HG03558 (cell line): ENCODE data around the gene TFPI2.

Experiments
- ATAC-seq: cut with Tn5 transposase; IDR thresholded peaks from one replicate; pipeline ENCODE4 v1.9.1; 2021; ENCODE audit warnings: moderate number of reproducible peaks; ENCODE audit not compliant: unreplicated experiment; ENCODE audit errors: extremely low read depth

The TFPI2 gene

DNA sequence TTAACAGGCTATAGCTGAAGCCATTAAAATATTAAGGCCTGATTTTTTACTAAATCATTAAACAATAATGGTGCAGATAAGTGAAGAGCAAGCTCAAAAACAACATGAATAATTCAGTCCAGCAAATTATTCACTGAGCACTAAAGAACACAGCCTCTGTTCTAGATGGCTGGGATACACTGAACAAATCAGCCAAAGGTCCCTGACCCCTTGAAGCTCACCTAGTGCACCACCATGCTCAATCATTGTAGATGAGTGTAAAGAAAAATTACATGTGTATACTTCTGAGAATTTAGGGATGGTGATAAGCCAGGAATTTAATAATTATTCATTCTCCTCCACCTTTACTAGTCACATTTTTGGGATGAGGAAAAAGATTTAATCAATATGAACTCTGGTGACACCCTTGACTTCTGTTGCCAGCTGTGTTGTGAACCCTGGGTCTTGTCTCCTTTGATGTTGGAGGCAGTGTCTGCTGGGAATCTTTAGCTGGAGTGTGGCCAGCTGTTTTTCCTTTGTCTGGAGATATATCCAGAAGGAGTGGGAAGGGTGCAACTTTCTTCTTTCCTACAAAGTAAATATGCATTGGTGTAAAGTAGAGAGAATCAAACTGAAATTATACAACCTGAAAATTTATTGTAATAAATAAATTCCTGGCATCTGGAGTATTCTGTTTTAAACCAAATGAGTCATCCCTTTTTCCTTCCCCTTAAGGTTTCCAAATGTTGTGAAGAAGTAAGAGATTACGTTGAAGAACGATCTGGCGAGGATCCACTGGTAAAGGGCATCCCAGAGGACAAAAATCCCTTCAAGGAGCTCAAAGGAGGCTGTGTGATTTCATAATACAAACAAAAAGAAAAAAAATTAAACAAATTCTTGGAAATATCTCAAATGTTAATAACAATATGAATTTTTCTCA is 19.8 kb upstream of the TFPI2 start:
- no peak for ATAC-seq

DNA sequence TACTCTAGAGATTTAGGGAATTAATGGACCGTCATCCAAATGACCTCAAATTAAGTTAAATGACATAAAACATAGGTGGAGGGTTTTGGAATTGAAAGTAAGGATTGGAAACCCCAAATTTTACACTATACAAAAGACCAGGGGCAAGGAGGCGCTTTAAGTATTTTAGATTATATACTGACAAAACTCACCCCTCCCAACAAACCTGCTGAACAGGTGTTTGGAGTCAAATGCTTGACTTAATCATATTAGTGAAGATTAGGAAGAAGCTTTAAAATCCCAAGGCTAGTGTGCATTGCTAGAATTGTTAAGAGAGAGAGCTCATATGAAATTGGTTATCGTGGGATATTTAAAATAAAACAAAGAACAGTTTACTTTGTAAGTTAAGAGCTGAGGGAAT is 15.7 kb upstream of the TFPI2 start, which contains the start of gene GNGT1:
TSS of gene GNGT1 (plus strand) at position 301 of the 400 bp plus-strand sequence. CDS start 180 bp downstream, outside the sequence.
- no peak for ATAC-seq

DNA sequence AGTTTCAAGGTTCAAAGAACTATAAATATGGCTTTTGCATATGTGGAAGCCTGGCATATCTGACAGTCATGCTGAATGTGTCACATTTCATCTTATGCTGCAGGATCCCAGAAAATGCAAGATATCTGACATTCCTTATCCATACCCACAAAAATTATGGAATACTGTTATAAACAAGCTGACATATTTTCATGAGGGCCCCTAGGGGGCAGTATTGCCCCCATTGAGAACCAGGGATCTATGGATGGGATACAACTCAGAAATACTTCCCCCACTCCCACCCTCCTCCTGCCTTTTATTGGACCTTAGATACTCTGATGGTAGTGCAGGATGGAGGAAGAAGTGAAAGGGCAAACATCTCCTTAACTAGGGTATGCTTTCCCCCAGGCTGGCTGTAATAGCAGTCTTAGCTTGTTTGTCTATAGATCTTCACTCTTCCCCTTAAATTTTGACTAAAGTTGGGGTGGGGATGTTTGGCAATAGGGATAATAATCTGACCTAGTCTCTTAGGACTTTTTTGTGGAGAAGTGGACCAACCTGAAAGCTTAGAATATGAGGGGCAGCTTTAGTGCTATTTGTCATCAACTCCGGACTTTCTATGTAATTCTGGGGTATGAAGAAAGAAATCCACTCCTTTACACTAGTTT is 12.3 kb upstream of the TFPI2 start:
- no peak for ATAC-seq

DNA sequence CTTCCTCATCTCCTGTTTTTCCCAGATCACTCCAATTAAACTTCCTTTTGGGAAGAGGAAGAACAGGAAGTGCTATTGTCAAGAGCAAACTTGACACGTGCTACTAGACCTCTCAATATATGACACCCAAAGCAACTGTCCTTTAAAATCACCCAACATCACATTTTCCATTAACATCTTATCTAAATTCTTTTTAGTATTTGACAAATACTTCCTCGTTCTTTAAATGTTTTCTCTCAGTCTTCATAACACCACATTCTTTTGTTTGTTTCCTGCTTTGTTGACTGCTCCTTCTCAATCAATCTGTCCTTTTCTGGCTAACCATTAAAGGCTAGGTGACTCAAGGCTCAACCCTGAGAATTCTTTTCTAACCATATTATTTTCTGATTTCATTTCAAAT is 7.1 kb upstream of the TFPI2 start:
- ATAC-seq: no peak

DNA sequence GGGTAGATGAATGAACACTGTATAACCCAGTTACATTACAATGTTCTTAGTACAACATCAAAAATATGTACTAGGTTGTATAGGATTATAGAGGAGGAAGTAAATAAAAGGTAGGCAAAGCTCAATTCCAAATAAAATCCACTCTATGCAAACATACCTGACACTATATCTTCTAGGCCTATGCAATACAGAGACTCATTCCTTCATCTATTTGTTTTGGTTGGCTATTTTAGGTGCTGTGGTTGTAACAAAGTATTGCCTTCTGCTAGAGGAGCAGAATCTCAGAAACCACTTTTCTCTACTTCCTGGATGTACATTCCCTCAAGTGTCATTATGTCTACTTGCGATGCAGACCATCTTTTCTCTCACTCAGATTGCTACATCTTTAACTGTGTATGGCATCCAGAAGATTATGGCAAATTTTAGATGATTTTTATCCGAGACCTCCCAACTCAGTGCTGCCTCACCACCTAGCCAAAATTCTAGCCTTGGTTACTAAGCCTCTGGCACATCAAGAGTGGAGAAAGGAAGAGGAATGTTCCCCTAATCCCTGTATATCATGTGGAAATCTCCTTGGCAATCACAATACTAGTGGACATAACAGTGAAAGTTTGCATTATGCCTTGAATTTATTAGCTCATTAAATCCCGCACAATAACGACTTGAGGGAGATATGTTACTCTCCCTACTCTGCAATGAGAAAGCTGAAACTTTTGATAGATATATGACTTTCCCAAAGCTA is 5.5 kb upstream of the TFPI2 start:
- no peak for ATAC-seq

DNA sequence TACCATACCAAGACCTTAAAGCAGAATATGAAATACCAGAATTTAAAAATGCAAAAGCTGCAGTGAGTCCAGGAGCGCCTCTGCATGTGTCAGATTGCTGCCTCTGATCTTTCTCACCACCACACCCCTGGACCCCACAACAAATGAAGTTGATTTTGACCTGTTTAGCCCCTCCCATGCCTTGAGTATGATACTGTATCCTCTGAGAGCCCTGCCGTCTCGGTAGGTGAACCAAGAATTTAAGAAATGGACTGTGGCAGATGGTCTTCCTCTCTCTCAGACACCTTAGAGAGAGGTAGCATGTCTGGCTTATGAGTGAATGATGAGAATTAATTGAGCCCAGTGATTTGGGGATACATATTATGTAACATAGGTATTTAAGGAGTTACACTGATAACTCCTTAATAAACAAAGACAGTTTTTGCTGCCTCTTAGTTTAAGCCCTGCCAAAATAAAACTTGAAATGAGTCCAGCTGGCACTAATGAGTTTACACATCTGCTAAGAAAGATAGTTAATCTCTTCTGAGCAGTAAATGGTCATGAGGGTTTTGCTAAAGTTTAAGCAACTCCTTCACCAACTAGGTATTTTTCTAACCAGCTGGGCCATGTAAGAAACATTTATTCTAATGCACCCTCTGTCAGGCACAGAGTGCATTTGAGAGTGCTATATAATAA is 4.5 kb upstream of the TFPI2 start:
- no peak for ATAC-seq

DNA sequence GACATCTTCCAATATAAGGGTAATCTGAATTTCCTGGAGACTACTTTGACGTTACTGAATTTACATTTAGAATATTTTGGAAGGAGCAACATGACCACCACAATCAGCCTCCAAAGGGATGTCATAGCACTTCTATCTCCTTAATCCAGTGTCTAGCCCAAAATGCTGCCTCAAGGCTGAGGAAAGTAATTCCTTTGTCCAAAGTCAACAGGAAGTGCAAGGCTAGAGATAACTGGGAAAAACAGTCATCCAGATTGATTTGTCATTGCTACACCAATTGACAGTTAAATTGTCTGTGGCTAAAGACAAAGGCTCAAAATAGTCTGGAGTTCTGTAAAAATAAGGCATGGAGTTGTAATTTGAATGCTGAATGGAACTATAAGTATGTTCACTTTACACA is 3.9 kb upstream of the TFPI2 start:
- ATAC-seq: no peak

DNA sequence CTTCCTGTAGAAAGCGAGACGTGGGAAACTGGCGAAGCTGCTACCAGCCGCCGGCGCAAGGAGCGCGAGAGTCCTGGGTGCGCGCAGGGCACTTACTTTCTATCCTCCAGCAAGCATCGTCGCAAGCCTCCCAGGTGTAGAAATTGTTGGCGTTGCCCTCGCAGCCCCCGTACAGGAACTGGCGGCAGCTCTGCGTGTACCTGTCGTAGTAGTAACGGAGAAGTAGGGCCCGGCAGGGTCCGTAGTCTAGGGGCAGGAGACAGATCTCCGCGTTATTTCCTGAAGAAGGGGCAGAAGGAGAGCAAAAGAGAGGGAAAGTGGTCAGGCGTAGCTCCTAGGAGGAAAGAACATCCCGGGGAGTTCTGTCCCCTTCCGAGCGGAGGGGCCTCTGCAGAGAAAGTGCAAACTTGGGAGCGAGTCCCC is 501 bp downstream of the TFPI2 start:
- no peak for ATAC-seq

DNA sequence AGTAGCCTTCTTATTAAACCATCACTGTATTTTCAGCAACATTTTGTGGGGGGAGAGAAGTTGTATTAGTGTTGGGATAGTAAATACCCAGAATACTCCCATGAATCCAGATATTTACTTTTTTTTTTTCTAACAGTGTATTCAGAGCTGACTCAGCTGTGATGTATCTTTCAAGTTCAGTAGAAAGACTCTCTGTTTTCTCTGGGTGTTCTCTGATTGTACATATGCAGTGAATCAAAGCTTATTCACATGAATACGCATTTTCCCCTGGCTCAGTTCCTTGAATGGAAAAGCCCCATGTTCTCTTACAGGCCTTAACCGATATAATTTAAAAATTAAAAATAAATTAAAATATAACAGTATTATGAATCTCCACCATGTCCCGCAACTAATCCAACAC is 1.3 kb downstream of the TFPI2 start:
- no peak for ATAC-seq

DNA sequence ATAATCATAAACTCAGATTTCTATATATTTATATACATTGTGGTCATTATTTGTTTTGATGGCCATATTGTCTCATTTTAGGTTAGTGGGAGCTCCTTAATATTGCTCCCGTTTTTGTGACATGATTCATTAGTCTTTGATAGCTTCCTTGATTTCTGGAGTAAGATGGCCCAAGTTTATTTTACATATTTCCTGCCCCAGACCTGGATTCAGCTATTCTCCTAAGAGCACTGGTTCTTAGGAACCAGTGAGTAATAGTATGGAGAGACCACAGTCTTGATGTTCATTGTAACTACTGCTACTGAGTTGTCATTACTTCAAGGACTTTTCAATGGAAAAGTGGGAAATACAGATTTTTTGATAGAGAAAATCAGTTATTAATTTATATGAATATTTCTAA is 6.0 kb downstream of the TFPI2 start:
- ATAC-seq: no peak

DNA sequence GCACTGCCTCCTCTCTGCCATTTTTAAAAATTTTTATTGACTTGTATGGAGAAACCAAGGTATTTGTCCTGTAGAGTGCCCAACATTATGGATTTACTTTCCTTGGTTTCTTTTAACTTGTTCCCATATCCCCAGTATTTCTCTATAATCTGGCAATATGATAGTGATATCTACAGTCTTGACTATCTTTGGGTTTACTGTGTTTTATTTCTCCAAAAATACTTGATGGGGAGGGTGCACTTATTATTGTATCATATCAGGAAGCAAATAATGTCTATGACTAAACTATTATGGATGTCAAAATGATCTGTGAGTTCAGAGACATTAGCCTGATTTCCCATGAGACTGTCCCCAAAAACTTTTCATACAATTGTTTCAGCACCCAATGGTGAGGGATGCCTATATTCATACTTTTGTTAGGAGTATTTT is 6.6 kb downstream of the TFPI2 start:
- ATAC-seq: no peak

DNA sequence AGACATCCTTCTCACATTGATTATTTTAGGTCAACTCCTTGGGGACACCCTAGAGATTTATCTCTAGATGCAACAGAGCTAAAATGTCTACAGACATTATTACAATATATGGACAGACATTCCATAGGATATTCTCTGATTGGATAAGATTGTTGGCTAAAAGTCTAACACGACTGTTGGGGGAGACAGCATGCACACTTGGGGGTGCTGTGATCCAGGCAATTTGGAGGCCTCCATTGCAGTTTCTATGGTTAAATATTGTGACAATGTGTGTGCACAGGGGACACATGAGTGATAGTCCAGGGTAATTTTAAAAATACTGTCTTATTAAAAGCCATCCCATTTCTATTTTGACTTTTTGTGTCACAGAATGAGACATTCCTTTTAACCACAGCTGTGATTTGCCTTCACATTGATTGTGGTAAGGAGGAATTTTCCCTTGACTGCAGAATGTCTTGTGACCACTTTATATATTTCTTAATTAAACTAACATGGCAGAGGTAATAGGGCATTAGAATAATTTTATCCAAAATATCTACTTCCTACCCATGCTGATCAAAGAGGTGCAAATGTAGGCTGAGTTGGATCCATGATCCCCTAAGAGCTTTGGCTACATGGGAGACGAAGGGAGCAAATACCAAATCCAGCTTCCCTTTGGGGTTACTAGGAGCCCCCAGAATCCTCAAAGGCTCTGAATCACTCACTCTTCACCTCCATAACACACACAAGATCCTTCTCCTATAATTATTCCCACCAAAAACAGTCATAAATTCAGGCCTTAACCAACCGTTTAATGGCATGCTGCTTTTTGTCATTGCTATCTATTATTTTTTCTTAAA is 7.3 kb downstream of the TFPI2 start:
- no peak for ATAC-seq

DNA sequence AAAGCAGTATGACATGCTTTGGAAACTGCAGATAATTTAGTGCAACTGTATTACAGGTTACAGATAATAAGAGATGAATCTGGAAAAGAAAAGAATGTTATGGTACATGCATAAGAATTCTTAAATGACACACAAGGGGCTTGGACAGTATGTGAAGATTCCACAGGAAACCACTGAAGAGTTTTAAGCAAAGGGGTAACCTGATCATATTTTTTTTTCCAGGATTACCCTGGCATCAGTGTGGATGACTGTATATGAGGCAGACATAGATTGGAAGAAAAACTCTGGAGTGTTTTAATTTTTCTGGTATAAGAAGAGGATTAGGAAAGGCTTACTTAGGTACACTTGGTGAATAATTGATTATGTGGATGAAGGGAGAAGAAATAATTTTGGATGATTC is 8.1 kb downstream of the TFPI2 start:
- ATAC-seq: no peak

DNA sequence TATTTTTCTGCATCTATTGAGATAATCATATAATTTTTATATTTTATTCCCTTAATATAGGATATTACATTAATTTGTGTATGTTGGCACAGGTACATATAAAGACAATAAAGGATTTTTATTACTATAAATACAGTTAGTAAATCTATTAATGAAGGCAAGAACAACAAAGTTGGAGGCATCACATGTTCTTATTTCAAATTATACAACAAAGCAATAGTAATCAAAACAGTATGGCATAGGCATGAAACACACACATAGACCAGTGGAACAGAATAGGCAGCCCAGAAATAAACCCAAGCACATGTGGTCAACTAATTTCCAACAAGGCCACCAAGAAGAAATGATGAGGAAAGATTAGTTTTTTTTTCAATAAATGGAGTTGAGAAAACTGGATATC is 11.2 kb downstream of the TFPI2 start:
- no peak for ATAC-seq

DNA sequence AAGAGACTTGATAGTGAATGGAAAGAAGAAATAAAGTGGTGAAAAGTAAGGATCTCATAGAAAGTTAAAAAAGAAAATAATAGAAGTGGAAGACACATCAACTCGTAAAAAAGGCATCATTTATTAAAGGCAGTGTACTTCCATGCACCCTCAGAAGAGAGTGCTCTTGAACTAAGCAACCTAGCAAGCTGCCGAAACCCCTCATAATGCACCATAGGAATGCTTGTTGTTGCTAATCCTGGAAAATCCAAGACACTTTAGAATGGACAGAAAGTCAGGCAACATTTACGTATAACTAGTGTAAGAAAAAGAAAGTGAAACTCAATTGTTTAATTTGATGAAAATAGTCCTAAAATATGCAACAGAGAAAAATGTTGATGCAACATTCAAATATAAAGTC is 12.8 kb downstream of the TFPI2 start:
- no peak for ATAC-seq

DNA sequence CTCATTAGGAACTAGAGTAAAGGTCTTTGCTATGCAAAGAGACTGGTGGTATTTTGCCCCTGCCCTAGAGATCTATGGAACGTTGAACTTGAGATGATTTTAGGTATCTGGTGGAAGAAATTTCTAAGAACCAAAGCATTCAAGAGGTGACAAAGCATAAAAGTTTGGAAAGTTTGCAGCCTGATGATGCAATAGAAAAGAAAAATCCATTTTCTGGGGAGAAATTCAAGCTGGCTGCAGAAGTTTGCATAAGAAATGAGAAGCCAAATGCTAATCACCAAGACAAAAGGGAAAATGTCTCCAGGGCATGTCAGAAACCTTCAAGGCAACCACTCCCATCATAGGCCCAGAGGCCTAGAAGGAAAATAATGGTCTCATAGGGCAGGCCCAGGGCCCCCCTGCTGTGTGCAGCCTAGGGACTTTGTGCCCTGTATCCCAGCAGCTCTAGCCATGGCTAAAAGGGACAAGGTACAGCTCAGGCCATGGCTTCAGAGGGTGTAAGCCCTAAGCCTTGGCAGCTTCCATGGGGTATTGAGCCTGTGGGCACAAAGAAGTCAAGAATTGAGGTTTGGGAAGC is 16.5 kb downstream of the TFPI2 start:
- ATAC-seq: no peak

DNA sequence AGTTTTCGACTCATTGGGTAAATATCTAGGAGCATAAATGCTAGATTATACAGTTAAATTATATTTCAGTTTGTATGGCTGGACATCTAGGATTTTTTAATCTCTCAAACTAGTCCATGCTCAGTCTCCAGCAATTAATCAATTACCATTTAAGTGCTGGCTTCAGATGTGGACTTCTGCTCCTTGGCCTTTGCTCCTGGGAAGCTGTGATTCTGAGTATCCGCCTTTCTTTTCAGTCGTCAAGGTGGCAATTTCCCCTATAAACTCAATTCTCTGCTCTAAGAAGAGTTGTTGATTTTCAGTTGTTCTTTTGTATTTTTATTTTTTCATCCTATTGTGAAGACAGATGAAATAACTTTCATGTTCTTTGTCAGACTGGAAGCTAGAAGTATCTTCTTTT is 23.7 kb downstream of the TFPI2 start:
- ATAC-seq: no peak

DNA sequence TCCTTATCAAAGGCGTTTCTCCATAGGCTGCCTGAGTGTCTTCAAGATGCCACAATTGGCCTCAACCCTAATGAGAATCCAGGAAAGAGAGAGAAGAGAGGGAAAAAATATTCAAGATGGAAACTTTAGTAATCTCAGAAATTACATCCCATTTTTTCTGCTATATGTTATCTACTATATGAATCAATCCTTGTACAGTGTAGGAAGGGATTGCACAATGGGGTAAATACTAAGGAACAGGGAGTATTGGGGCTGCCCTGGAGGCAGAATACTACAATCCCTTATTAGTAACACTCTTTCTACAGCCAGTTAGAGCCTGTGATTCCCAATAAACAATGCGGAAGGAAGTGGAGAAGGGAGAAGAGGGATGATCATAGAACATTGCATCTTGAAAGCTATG is 27.9 kb downstream of the TFPI2 start:
- no peak for ATAC-seq

DNA sequence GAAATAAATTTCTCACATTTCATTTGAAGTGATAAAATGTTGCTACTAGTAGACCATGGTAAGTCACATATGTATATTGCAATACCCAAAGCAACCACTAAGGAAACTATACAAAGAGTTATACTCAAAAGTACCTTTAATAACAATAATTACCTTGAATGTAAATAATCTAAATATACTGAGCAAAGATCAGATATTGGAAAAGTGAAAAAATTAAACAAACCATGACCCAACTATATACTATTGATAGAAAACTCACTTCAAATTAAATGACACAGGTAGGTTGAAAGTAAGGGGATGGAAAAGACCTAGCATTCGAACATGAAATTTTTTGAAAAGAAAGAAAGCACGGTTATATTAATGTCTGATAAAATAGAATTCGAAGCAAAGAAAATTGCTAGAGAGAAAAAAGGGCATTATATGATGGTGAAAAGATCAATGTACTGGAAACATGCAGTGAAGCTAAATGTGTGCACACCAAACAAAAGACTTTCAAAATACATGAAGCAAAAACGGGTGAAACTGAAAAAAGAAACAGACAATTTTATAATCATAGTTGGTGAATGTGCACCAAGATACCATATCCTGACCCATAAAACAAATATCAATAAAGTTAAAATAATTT is 29.1 kb downstream of the TFPI2 start:
- ATAC-seq: no peak
